K562 (cell line): ENCODE results near the gene MAP3K14. TPM values are rescaled to one million over a fixed set of nuclear protein-coding genes. Genes with fewer than 3 reads are reported as not detected.

Source experiments
- ARID1B ChIP-seq: fragments of 450-650 bp; IDR thresholded peaks from 2 replicates; pipeline ENCODE4 v1.6.1; 2016; ENCODE audit warnings: antibody characterized with exemption, mild to moderate bottlenecking, inconsistent platforms
- ATF3 ChIP-seq, 2 experiments: fragments of 450-650 bp in 1 of 2; sonication (generic) in 1 of 2; formaldehyde crosslinking in 1 of 2; IDR thresholded peaks in 1 of 2; conservative IDR thresholded peaks in 1 of 2; 2 replicates each; pipeline versions ENCODE4 v1.6.1 to v1.8.1; 2016 to 2023; ENCODE audit warnings: mild to moderate bottlenecking in 2 of 2, moderate library complexity in 2 of 2, inconsistent platforms in 1 of 2, missing genetic modification reagents in 1 of 2
- CEBPB ChIP-seq: fragments of 450-650 bp; IDR thresholded peaks from 2 replicates; pipeline ENCODE4 v1.6.1; 2016; ENCODE audit warnings: missing genetic modification characterization, missing compliant biosample characterization
- ESRRA ChIP-seq: fragments of 450-650 bp; IDR thresholded peaks from 2 replicates; pipeline ENCODE4 v1.6.1; 2014; ENCODE audit warnings: low read depth, mild to moderate bottlenecking, moderate library complexity, borderline replicate concordance
- GATAD2B ChIP-seq: fragments of 450-650 bp; IDR thresholded peaks from 2 replicates; pipeline ENCODE4 v1.6.1; 2017; ENCODE audit warnings: mild to moderate bottlenecking, borderline replicate concordance
- HMG20A ChIP-seq: fragments of 450-650 bp; formaldehyde crosslinking; conservative IDR thresholded peaks from 2 replicates; pipeline ENCODE4 v1.4.0; 2020; ENCODE audit warnings: mild to moderate bottlenecking, mixed read lengths
- MEIS2 ChIP-seq: fragments of 450-650 bp; IDR thresholded peaks from 2 replicates; pipeline ENCODE4 v1.6.1; 2014; ENCODE audit warnings: mild to moderate bottlenecking; ENCODE audit not compliant: partially characterized antibody
- NBN ChIP-seq: fragments of 450-650 bp; IDR thresholded peaks from 2 replicates; pipeline ENCODE4 v1.6.1; 2016; ENCODE audit warnings: low read depth, mild to moderate bottlenecking
- NKRF ChIP-seq: fragments of 450-650 bp; IDR thresholded peaks from 2 replicates; pipeline ENCODE4 v1.6.1; 2016; ENCODE audit warnings: borderline replicate concordance
- PHF21A ChIP-seq: fragments of 450-650 bp; IDR thresholded peaks from 2 replicates; pipeline ENCODE4 v1.6.1; 2017; ENCODE audit warnings: low read depth, borderline replicate concordance
- SMARCA4 ChIP-seq: fragments of 450-650 bp; IDR thresholded peaks from 2 replicates; pipeline ENCODE4 v1.6.1; 2016
- USF1 ChIP-seq: sonication (generic); formaldehyde crosslinking; IDR thresholded peaks from 2 replicates; pipeline ENCODE4 v1.9.0; 2022; ENCODE audit warnings: mild to moderate bottlenecking, missing genetic modification reagents
- VEZF1 ChIP-seq: fragments of 200-800 bp; sonication (Bioruptor generic); IDR thresholded peaks from 2 replicates; pipeline ENCODE4 v1.6.1; 2017; ENCODE audit warnings: missing genetic modification characterization, missing compliant biosample characterization
- ZBTB12 ChIP-seq: fragments of 250-450 bp; sonication (Bioruptor Pico); IDR thresholded peaks from 2 replicates; pipeline ENCODE4 v1.4.0; 2020
- ZNF184 ChIP-seq: sonication (generic); formaldehyde crosslinking; IDR thresholded peaks from 2 replicates; pipeline ENCODE4 v1.5.0; 2020; ENCODE audit warnings: missing genetic modification reagents
- ZNF280B ChIP-seq: fragments of 250-450 bp; sonication (Bioruptor Pico); IDR thresholded peaks from 2 replicates; pipeline ENCODE4 v1.5.1; 2021; ENCODE audit warnings: mild to moderate bottlenecking
- ZNF655 ChIP-seq: fragments of 250-450 bp; sonication (Bioruptor Pico); IDR thresholded peaks from 2 replicates; pipeline ENCODE4 v1.5.0; 2021
- polyA plus RNA-seq, 8 experiments: library from polyadenylated mRNA; depleted of rRNA in 4 of 8; stranded (reverse) in 5 of 8; unstranded in 3 of 8; fragments of >200 nt; fragmentation: Nextera tagmentation in 2 of 8; fragmentation: Illumina TruSeq in 1 of 8; extraction: Ambion mirVana in 2 of 8; extraction: Trizol in 1 of 8; gene quantifications; 2 replicates each; pipeline versions ENCODE4 v1.2.1 to v1.2.3, GENCODE V29; 2011 to 2014; ENCODE audit warnings: inconsistent platforms in 1 of 8, missing spikeins in 1 of 8
- total RNA-seq, 7 experiments: library from RNA; depleted of rRNA in 6 of 7; stranded (reverse); fragments of >200 nt in 6 of 7; fragmentation: Illumina TruSeq in 2 of 7; extraction: Trizol in 2 of 7; gene quantifications; 2 replicates each; pipeline versions ENCODE4 v1.2.1 to v1.2.3, GENCODE V29; 2011 to 2021; ENCODE audit warnings: low replicate concordance in 1 of 7

MAP3K14 gene
- total and polyA plus RNA-seq, 9 of the 15 experiments (the other 6 are each of a cell fraction or from before 2014, with no cell fraction given), result 0.45 to 8.7 (median 3.2) TPM

- TF ChIP-seq ATF3 (IDR thresholded peaks at IDR 0.05) (peak; percentile 97), ATF3 (CRISPR knock-in tag; conservative IDR thresholded peaks at IDR 0.05) (peak; percentile 23; the same call in 1 of the 2 replicates), VEZF1 (CRISPR knock-in tag) (peak; percentile 96), ESRRA (peak; percentile 79; the same call in 1 of the 2 replicates), ZNF655 (CRISPR knock-in tag) (no peak), NKRF (no peak; the same call in 1 of the 2 replicates), ZNF184 (CRISPR knock-in tag) (no peak), CEBPB (tag) (peak; percentile 100), NBN (peak; percentile 60; the same call in 1 of the 2 replicates), HMG20A (CRISPR knock-in tag) (no peak), MEIS2 (peak; percentile 50), GATAD2B (0 out of 2 replicates have a peak, but pooled peaks have one; percentile 48), ARID1B (peak; percentile 82), SMARCA4 (peak; percentile 76), PHF21A (peak; percentile 92; the same call in 1 of the 2 replicates), ZNF280B (CRISPR knock-in tag) (no peak), USF1 (peak; percentile 48; the same call in 1 of the 2 replicates), ZBTB12 (CRISPR knock-in tag) (peak; percentile 82)
These were observed 87.9 kb downstream of the MAP3K14 start (continued) for GRCh38 chr17:45228763-45229539.
